Stomach (tissue), 9 donors: ENCODE results near the gene OR2AP1. TPM values are rescaled to one million over a fixed set of nuclear protein-coding genes. Genes with fewer than 3 reads are reported as not detected.

Experiments used
- DNase-seq, 2 donors: peaks; one replicate each; pipeline versions ENCODE4 v3.0.0 to v3.0.0-alpha.2; 2013 to 2019
- H3K27ac ChIP-seq, 5 donors: fragments of 200-600 bp in 4 of 5; sonication (generic) in 4 of 5; one replicate each; pipeline ENCODE4 v1.5.1; 2013 to 2019; ENCODE audit warnings: mild to moderate bottlenecking in 1 of 5, moderate library complexity in 1 of 5
- H3K27me3 ChIP-seq, 3 donors: fragments of 200-600 bp; sonication (generic); one replicate each; pipeline ENCODE4 v1.5.1; 2017 to 2019; ENCODE audit warnings: mixed run types in 1 of 3
- H3K36me3 ChIP-seq, 4 donors: fragments of 200-600 bp; sonication (generic); 1 replicate in 3 of 4; 2 replicates in 1 of 4; pipeline ENCODE4 v1.5.1; 2016 to 2019
- H3K4me1 ChIP-seq, 4 donors: fragments of 200-600 bp; sonication (generic); one replicate each; pipeline ENCODE4 v1.5.1; 2016 to 2019
- H3K4me3 ChIP-seq, 4 donors: fragments of 200-600 bp; sonication (generic) in 3 of 4; one replicate each; pipeline ENCODE4 v1.5.1; 2016 to 2019; ENCODE audit warnings: mild to moderate bottlenecking in 1 of 4
- H3K9me3 ChIP-seq, 4 donors: fragments of 200-600 bp; sonication (generic); one replicate each; pipeline ENCODE4 v1.5.1; 2016 to 2019
- CTCF ChIP-seq, 7 experiments: fragments of 450-650 bp in 4 of 7; fragments of 200-600 bp in 3 of 7; sonication (generic) in 3 of 7; IDR thresholded peaks; one replicate each; pipeline ENCODE4 v1.5.1; 2016 to 2019; ENCODE audit warnings: antibody characterized with exemption in 7 of 7, control low read depth in 2 of 7, mild to moderate bottlenecking in 1 of 7
- EP300 ChIP-seq: sonication (generic); formaldehyde crosslinking; IDR thresholded peaks from one replicate; pipeline ENCODE4 v1.6.1; 2017; ENCODE audit warnings: antibody characterized with exemption
- POLR2A ChIP-seq, 4 donors: fragments of 450-650 bp; IDR thresholded peaks; one replicate each; pipeline ENCODE4 v1.6.1; 2016; ENCODE audit warnings: antibody characterized with exemption in 4 of 4, control low read depth in 2 of 4, mild to moderate bottlenecking in 1 of 4, moderate library complexity in 1 of 4
- POLR2AphosphoS5 ChIP-seq, 3 donors: sonication (generic); formaldehyde crosslinking; IDR thresholded peaks; one replicate each; pipeline ENCODE4 v1.6.1; 2016; ENCODE audit warnings: antibody characterized with exemption in 3 of 3
- WGBS, 5 donors: extraction: QIAGEN DNeasy Blood & Tissue Kit in 3 of 5; methylation state at CpG; one replicate each; pipeline versions ENCODE4 v1.1.5 to v1.1.7; 2013 to 2018; 5-methylcytosine and 5-hydroxymethylcytosine counted together
- intact Hi-C: fragments of 100-400 bp; cut with DNase I; formaldehyde crosslinking; loops from one replicate; pipeline ENCODE4 v1.15.1; 2023; ENCODE audit warnings: low total_unique reads
- polyA plus RNA-seq, 3 donors: library from polyadenylated mRNA; stranded (reverse); fragments of 200-250 nt; gene quantifications; one replicate each; pipeline ENCODE4 v1.2.3, GENCODE V29; 2013
- total RNA-seq, 5 donors: library from RNA; depleted of rRNA; stranded (reverse); fragments of >200 nt; gene quantifications; one replicate each; pipeline versions ENCODE4 v1.1.0 to v1.2.3, GENCODE V29; 2014 to 2016
- donor health status: healthy with polysubstance abuse.
- donor health status: Bipolar disorder and iron deficiency.
- donor health status: healthy.

OR2AP1 gene
- total and polyA plus RNA-seq, 8 donors: not detected

GRCh38 chr12:55612646-55613045 is 40.4 kb downstream of the OR2AP1 start:
- no peaks in the 10 kb centered on the region for H3K36me3 ChIP-seq
- no peak for DNase-seq
- no peak overlapping the region for H3K4me3 ChIP-seq
- WGBS, 5 donors: 44 to 64% (median 51%) methylated on average over 2 of the region's 2 CpGs
- no peak overlapping the region for H3K27ac ChIP-seq
- intact Hi-C loops: no loop called here
- TF ChIP-seq POLR2AphosphoS5 (IDR thresholded peaks at IDR 0.05): no peak
- TF ChIP-seq POLR2A (IDR thresholded peaks at IDR 0.05): no peak
- TF ChIP-seq CTCF (IDR thresholded peaks at IDR 0.05): no peak
- TF ChIP-seq EP300: no peak
- H3K27me3 ChIP-seq: no peaks in the 10 kb centered on the region
- no peaks in the 10 kb centered on the region for H3K4me1 ChIP-seq
- H3K9me3 ChIP-seq: peaks cover 0 to 34% (median 23%) of the 10 kb centered on the region in 4 donors

GRCh38 chr12:55614764-55615163 is 42.5 kb downstream of the OR2AP1 start:
- TF ChIP-seq EP300 (no peak), POLR2A (IDR thresholded peaks at IDR 0.05) (no peak), POLR2AphosphoS5 (IDR thresholded peaks at IDR 0.05) (no peak), CTCF (IDR thresholded peaks at IDR 0.05) (no peak)
- no peak overlapping the region for H3K4me3 ChIP-seq
- peaks cover 0 to 7% (median 3%) of the 10 kb centered on the region in 4 donors for H3K4me1 ChIP-seq
- intact Hi-C loops: no loop called here
- no peaks in the 10 kb centered on the region for H3K36me3 ChIP-seq
- H3K9me3 ChIP-seq: peaks cover 0 to 34% (median 23%) of the 10 kb centered on the region in 4 donors
- WGBS, 5 donors: 89 to 94% (median 92%) methylated on average over 1 of the region's 1 CpG
- DNase-seq: no peak
- H3K27me3 ChIP-seq: no peaks in the 10 kb centered on the region
- H3K27ac ChIP-seq: no peak overlapping the region

DNA sequence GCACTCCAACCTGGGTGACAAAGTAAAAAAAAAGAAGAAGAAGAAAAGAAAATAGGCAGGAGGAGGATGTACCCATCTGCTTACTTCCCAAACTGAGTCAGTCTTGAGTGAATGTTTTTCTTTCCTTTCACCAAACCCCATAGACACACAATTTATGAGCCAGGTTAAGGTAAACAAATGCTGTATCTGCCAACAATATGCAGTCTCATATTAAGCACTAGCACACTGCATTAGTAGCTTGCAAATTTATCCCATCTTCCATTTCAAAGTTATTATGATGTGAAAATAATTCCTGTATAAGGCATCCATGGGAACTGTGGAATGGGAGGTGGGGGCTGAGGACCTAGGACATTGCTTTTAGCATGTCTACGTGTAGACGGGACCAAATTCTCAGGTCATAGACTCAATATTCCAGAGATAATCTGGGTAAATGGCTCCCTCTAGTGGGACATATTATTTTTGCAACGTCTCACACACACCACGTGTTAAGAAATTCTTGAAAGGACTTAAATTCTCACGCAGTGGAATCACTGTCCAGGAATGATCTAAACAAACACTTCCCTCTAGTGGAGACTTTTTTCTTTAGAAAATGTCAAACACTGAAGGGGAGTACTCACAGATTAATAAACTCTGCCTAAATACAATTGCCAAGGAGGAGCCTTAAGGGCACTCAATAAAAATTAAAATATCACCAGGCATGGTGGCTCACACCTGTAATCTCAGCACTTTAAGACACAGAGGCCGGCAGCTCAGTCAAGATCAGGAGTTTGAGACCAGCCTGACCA is 47.3 kb downstream of the OR2AP1 start:
- peaks cover 0 to 25% (median 22%) of the 10 kb centered on the region in 4 donors for H3K9me3 ChIP-seq
- 3 to 5% (median 4%) methylated on average over 6 of the region's 6 CpGs for WGBS, 5 donors
- peaks cover 0 to 8% (median 4%) of the 10 kb centered on the region in 4 donors for H3K4me1 ChIP-seq
- H3K27me3 ChIP-seq: no peaks in the 10 kb centered on the region
- TF ChIP-seq EP300 (no peak), CTCF (IDR thresholded peaks at IDR 0.05) (peak in 5 of 7 experiments; percentile 53 to 84 (median 76))
- no peak overlapping the region for H3K4me3 ChIP-seq
- DNase-seq: peak in 1 of 2 donors; percentile 92
- intact Hi-C loops: loop anchor here (5.0 kb wide), 1 partner anchor 427 kb away; no protein-coding TSS in a partner anchor
- no peak overlapping the region for H3K27ac ChIP-seq
- H3K36me3 ChIP-seq: no peaks in the 10 kb centered on the region

- no peak overlapping the region for H3K4me3 ChIP-seq
- H3K27me3 ChIP-seq: no peaks in the 10 kb centered on the region
- peaks cover 0 to 8% (median 4%) of the 10 kb centered on the region in 4 donors for H3K4me1 ChIP-seq
- intact Hi-C loops: loop anchor here (5.0 kb wide), 1 partner anchor 432 kb away; no protein-coding TSS in a partner anchor
- H3K36me3 ChIP-seq: no peaks in the 10 kb centered on the region
- no peaks in the 10 kb centered on the region for H3K9me3 ChIP-seq
- H3K27ac ChIP-seq: no peak overlapping the region
- DNase-seq: no peak
- no peak for TF ChIP-seq POLR2AphosphoS5 (IDR thresholded peaks at IDR 0.05)
- TF ChIP-seq CTCF (IDR thresholded peaks at IDR 0.05): no peak
- TF ChIP-seq POLR2A (IDR thresholded peaks at IDR 0.05): no peak
- no peak for TF ChIP-seq EP300
Measured at GRCh38 chr12:55624056-55624455, 51.8 kb downstream of the OR2AP1 start.

Other genes starting within 250 kb of the OR2AP1 start
- gene OR6C3, start 241.7 kb upstream of the OR2AP1 start, total RNA-seq: not detected
- not detected for gene OR6C3, start 241.7 kb upstream of the OR2AP1 start, polyA plus RNA-seq
- gene OR6C75, start 209.5 kb upstream of the OR2AP1 start, total RNA-seq: not detected
- not detected for gene OR6C75, start 209.5 kb upstream of the OR2AP1 start, polyA plus RNA-seq
- gene OR6C65, start 171.9 kb upstream of the OR2AP1 start, total RNA-seq: not detected
- not detected for gene OR6C65, start 171.9 kb upstream of the OR2AP1 start, polyA plus RNA-seq
- not detected for gene OR6C76, start 146.2 kb upstream of the OR2AP1 start, total RNA-seq
- not detected for gene OR6C76, start 146.2 kb upstream of the OR2AP1 start, polyA plus RNA-seq
- gene OR6C2, start 128.4 kb upstream of the OR2AP1 start, total RNA-seq: not detected
- not detected for gene OR6C2, start 128.4 kb upstream of the OR2AP1 start, polyA plus RNA-seq
- not detected for gene OR6C70, start 102.3 kb upstream of the OR2AP1 start, total RNA-seq
- gene OR6C70, start 102.3 kb upstream of the OR2AP1 start, polyA plus RNA-seq: not detected
- not detected for gene OR6C68, start 80.1 kb upstream of the OR2AP1 start, total RNA-seq
- gene OR6C68, start 80.1 kb upstream of the OR2AP1 start, polyA plus RNA-seq: not detected
- not detected for gene OR6C4, start 22.9 kb upstream of the OR2AP1 start, total RNA-seq
- not detected for gene OR6C4, start 22.9 kb upstream of the OR2AP1 start, polyA plus RNA-seq
- not detected for gene OR10P1, start 64.4 kb downstream of the OR2AP1 start, total RNA-seq
- not detected for gene OR10P1, start 64.4 kb downstream of the OR2AP1 start, polyA plus RNA-seq
- 100 to 1,000 TPM in 1 of 5 donors, 10 to 100 TPM in 4; 10.3 to 188 (median 58.0) TPM for gene ITGA7, start 135.4 kb downstream of the OR2AP1 start, total RNA-seq
- gene ITGA7, start 135.4 kb downstream of the OR2AP1 start, polyA plus RNA-seq: 10 to 100 TPM in 1 of 3 donors, 1 to 10 TPM in 2; 3.5 to 40.6 (median 5.8) TPM
- 100 to 1,000 TPM in 3 of 5 donors, 10 to 100 TPM in 2; 12.8 to 392 (median 114) TPM for gene BLOC1S1, start 143.6 kb downstream of the OR2AP1 start, total RNA-seq
- gene BLOC1S1, start 143.6 kb downstream of the OR2AP1 start, polyA plus RNA-seq: 100 to 1,000 TPM; 349 to 451 (median 411) TPM
- 10 to 100 TPM in 3 of 5 donors, 1 to 10 TPM in 2; 4.0 to 41.2 (median 19.3) TPM for gene RDH5, start 147.9 kb downstream of the OR2AP1 start, total RNA-seq
- 10 to 100 TPM in 1 of 3 donors, 1 to 10 TPM in 2; 3.2 to 10.3 (median 9.7) TPM for gene RDH5, start 147.9 kb downstream of the OR2AP1 start, polyA plus RNA-seq
- 1,000 to 10,000 TPM in 1 of 5 donors, 100 to 1,000 TPM in 3, 10 to 100 TPM in 1; 71.2 to 1,329 (median 399) TPM for gene CD63, start 156.5 kb downstream of the OR2AP1 start, total RNA-seq
- gene CD63, start 156.5 kb downstream of the OR2AP1 start, polyA plus RNA-seq: 100 to 1,000 TPM; 455 to 899 (median 803) TPM
- 1 to 10 TPM in 3 of 5 donors, under 1 TPM in 2; 0.29 to 4.6 (median 1.7) TPM for gene GDF11, start 170.7 kb downstream of the OR2AP1 start, total RNA-seq
- 1 to 10 TPM; 1.1 to 6.5 (median 3.5) TPM for gene GDF11, start 170.7 kb downstream of the OR2AP1 start, polyA plus RNA-seq
- 100 to 1,000 TPM in 1 of 5 donors, 10 to 100 TPM in 4; 16.1 to 200 (median 60.1) TPM for gene SARNP, start 245.3 kb downstream of the OR2AP1 start, total RNA-seq
- 10 to 100 TPM; 93.1 to 99.3 (median 94.2) TPM for gene SARNP, start 245.3 kb downstream of the OR2AP1 start, polyA plus RNA-seq
- gene ORMDL2, start 245.6 kb downstream of the OR2AP1 start, total RNA-seq: 10 to 100 TPM in 1 of 5 donors, 1 to 10 TPM in 2, under 1 TPM in 1, not detected in 1; 0.89 to 12.7 (median 4.3) TPM
- gene ORMDL2, start 245.6 kb downstream of the OR2AP1 start, polyA plus RNA-seq: 10 to 100 TPM; 16.8 to 53.9 (median 33.7) TPM